Measurements from ENCODE around the gene TSPAN7. TPM values are rescaled to one million over a fixed set of nuclear protein-coding genes. Genes with fewer than 3 reads are reported as not detected.

TSPAN7 gene
- total and polyA plus RNA-seq, 2 of the 8 experiments (the other 6 are each of a cell fraction or from before 2014, with no cell fraction given): 32.1 to 37.7 TPM

DNA sequence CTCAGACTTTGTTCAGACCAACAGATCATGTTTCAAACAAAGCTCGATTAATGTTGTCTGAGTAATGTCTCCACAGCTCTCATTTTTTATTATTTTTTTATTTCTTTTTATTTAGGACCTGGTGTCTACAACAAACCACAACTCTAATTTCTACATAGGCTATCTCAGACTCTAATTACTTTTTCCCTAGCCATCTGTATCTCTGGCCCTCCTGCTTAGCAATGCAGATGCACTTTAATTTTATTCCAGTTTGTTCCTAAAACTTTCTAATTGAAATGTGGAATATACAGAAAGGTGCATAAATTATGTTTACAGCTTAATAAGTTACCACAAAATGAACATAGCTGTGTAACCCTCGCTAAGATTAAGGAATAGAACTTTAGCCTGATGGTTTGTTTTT is 120.8 kb downstream of the TSPAN7 start:
- Histone ChIP-seq H3K18ac (ENCODE audit: extremely low read depth, low read length) (no peak overlapping the region), H3K79me2 (ENCODE audit: control insufficient read depth in 1 of 2, insufficient read depth in 2 of 2, low read length in 2 of 2) (no peaks in the 10 kb centered on the region), H2BK20ac (ENCODE audit: low read length) (no peak overlapping the region), H3K4ac (replicated peaks; ENCODE audit: insufficient read length, low read depth, low read length) (no peak overlapping the region), H3K27ac (ENCODE audit: low read depth, low read length) (no peak overlapping the region), H3K27me3 (replicated peaks in 1 of 4; ENCODE audit: control insufficient read depth in 3 of 4, extremely low read depth in 1 of 4, insufficient read depth in 3 of 4, low read length in 3 of 4) (no peaks in the 10 kb centered on the region), H4K8ac (ENCODE audit: extremely low read depth, insufficient read depth, low read length) (no peak overlapping the region), H3K79me1 (ENCODE audit: low read depth, low read length) (no peaks in the 10 kb centered on the region), H3K4me2 (ENCODE audit: insufficient read depth in 1 of 2, low read depth in 2 of 2, low read length in 2 of 2) (no peak overlapping the region), H2AK5ac (ENCODE audit: low read depth, low read length) (no peak overlapping the region), H3K14ac (ENCODE audit: insufficient read length) (no peak overlapping the region), H2BK15ac (ENCODE audit: low read length) (no peak overlapping the region), H3K9me3 (ENCODE audit: insufficient read depth in 2 of 2, low read depth in 1 of 2, low read length in 1 of 2) (no peaks in the 10 kb centered on the region), H2BK120ac (replicated peaks; ENCODE audit: low read depth, low read length) (no peak overlapping the region), H3K23ac (ENCODE audit: insufficient read length) (no peak overlapping the region), H3K9ac (replicated peaks in 1 of 4; ENCODE audit: extremely low read depth in 1 of 4, low read depth in 3 of 4, low read length in 3 of 4) (no peak overlapping the region), H3K56ac (replicated peaks; ENCODE audit: insufficient read length, low read depth, low read length) (no peak overlapping the region), H4K5ac (ENCODE audit: insufficient read length, low read depth, low read length) (no peak overlapping the region), H4K91ac (replicated peaks; ENCODE audit: insufficient read length, low read length) (no peak overlapping the region), H2AFZ (ENCODE audit: low read length) (no peak overlapping the region), H3K4me1 (replicated peaks in 1 of 4; ENCODE audit: control insufficient read depth in 3 of 4, insufficient read depth in 4 of 4, low read length in 3 of 4) (no peaks in the 10 kb centered on the region), H3K23me2 (ENCODE audit: low read depth, low read length) (no peaks in the 10 kb centered on the region), H2BK5ac (ENCODE audit: low read depth, low read length) (no peak overlapping the region), H4K20me1 (replicated peaks in 1 of 2; ENCODE audit: control insufficient read depth in 1 of 2, insufficient read depth in 2 of 2, low read length in 2 of 2) (no peaks in the 10 kb centered on the region), H2BK12ac (ENCODE audit: low read depth, low read length) (no peak overlapping the region), H3K36me3 (ENCODE audit: control insufficient read depth in 2 of 4, insufficient read depth in 4 of 4, low read length in 3 of 4) (no peaks in the 10 kb centered on the region), H3K4me3 (ENCODE audit: extremely low read depth in 1 of 4, insufficient read depth in 2 of 4, low read depth in 3 of 4, low read length in 4 of 4) (no peak overlapping the region)
- FAIRE-seq (no peak), DNase-seq (ENCODE audit: low read depth in 1 of 2, low spot score in 2 of 2) (no peak)
- CTCF ChIA-PET (ENCODE audit: partially characterized antibody): interaction anchor here (0.5 kb wide), 1 partner anchor 39 kb away, joined by 3 read pairs; no protein-coding TSS in a partner anchor
- POLR2A ChIA-PET (ENCODE audit: partially characterized antibody): no interaction called here
- 88% methylated on average over 2 of the region's 2 CpGs; no CpG with 5 or more reads in 1 of the 2 experiments for WGBS, 2 experiments (ENCODE audit: extremely low coverage in 1 of 2, insufficient coverage in 1 of 2, insufficient read length in 1 of 2, insufficient replicate concordance in 2 of 2, low coverage in 1 of 2, low lambda C conversion rate in 2 of 2, missing lambda C conversion rate in 1 of 2)
- TF ChIP-seq, protein P1, sequence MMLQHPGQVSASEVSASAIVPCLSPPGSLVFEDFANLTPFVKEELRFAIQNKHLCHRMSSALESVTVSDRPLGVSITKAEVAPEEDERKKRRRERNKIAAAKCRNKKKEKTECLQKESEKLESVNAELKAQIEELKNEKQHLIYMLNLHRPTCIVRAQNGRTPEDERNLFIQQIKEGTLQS (IDR thresholded peaks at IDR 0.05; ENCODE audit: insufficient read depth, low read depth, low read length): no peak
- TF ChIP-seq CHD1 (IDR thresholded peaks at IDR 0.05; ENCODE audit: low read depth, low read length) (no peak), KDM5A (IDR thresholded peaks at IDR 0.05; ENCODE audit: low read length) (no peak), CEBPB (IDR thresholded peaks at IDR 0.05; ENCODE audit: low read depth, low read length) (no peak), ATF2 (IDR thresholded peaks at IDR 0.05; ENCODE audit: low read length) (no peak), SUZ12 (IDR thresholded peaks at IDR 0.05; ENCODE audit: low read length) (no peak), SIRT6 (IDR thresholded peaks at IDR 0.05; ENCODE audit: low read length) (no peak), SP4 (IDR thresholded peaks at IDR 0.05; ENCODE audit: low read length) (no peak), SRF (IDR thresholded peaks at IDR 0.05; ENCODE audit: low read depth, low read length) (no peak), EGR1 (IDR thresholded peaks at IDR 0.05; ENCODE audit: borderline replicate concordance, low read depth, low read length) (no peak), EZH2 (IDR thresholded peaks at IDR 0.05; ENCODE audit: low read depth, low read length, severe bottlenecking) (no peak), CHD2 (IDR thresholded peaks at IDR 0.05; ENCODE audit: low read length) (no peak), NRF1 (IDR thresholded peaks at IDR 0.05; ENCODE audit: low read depth, low read length) (no peak), NANOG (IDR thresholded peaks at IDR 0.05; ENCODE audit: insufficient read depth, low read depth, low read length, poor library complexity, severe bottlenecking) (no peak)

Data from H1 (cell line).